GM21515 (cell line): ENCODE data around the gene GPHA2.

Experiments
- ATAC-seq: cut with Tn5 transposase; IDR thresholded peaks from one replicate; pipeline ENCODE4 v1.9.1; 2021; ENCODE audit not compliant: unreplicated experiment

Gene GPHA2

GRCh38 chr11:64931290-64931689 is 4.4 kb downstream of the GPHA2 start:
- ATAC-seq = no peak

GRCh38 chr11:64930340-64930739 is 5.4 kb downstream of the GPHA2 start:
- ATAC-seq = no peak

- ATAC-seq = no peak
These were observed 6.1 kb downstream of the GPHA2 start for GRCh38 chr11:64929625-64930024.

DNA sequence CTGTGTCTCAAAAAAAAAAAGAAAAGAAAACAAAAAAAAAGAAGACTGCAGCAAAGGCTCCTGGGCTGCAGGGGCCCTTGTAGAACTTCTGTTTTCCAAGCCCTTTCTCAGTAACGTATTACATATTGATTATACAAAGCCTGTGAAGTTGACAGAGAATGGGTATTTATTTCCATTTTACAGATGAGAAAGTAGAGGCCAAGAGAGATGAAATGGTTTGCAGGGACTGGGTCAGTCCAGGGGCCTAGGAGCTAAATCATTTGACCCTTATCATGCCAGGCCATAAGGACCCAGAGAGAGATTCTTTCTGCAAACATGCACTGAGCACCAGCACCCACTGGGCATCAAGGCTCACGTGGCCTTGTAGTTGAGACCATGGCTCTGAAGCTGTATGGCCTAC is 6.7 kb downstream of the GPHA2 start:
- no peak for ATAC-seq

DNA sequence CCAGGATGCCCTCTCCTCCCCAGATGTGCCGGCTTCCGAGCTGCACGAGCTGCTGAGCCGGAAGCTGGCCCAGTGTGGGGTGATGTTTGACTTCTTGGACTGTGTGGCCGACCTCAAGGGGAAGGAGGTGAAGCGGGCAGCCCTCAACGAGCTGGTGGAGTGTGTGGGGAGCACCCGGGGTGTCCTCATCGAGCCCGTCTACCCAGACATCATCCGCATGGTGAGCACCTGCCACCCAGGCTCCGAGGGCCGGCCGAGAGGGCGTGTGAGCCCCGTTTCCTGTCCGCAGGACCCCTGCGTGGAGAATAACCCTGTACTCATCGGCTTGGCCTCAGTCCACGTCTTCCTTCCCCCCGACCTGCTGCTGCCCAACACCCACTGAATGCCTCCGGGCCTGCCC is 9.0 kb downstream of the GPHA2 start:
- ATAC-seq = no peak

GRCh38 chr11:64925536-64926436 is 9.9 kb downstream of the GPHA2 start:
- ATAC-seq = no peak

DNA sequence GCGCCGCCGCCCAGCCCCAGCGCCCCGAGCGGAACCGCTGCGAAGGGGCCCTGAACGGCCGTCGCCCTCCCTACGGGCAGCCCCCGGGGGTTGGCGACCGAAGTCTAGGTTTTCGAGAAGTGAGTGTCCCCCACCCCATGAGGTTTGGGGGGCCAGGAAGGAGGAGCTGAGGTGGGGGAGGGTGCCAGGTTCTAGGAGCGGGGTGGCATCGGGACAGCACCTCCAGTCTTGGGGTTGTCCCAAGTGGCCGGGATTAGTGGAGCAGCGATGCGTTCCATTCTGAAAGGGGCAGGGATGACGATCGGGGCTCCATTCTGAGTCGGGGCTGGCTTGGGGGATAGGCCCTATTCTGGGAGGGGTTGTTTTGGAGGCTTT is 10.8 kb downstream of the GPHA2 start:
- peak; percentile 5 for ATAC-seq

DNA sequence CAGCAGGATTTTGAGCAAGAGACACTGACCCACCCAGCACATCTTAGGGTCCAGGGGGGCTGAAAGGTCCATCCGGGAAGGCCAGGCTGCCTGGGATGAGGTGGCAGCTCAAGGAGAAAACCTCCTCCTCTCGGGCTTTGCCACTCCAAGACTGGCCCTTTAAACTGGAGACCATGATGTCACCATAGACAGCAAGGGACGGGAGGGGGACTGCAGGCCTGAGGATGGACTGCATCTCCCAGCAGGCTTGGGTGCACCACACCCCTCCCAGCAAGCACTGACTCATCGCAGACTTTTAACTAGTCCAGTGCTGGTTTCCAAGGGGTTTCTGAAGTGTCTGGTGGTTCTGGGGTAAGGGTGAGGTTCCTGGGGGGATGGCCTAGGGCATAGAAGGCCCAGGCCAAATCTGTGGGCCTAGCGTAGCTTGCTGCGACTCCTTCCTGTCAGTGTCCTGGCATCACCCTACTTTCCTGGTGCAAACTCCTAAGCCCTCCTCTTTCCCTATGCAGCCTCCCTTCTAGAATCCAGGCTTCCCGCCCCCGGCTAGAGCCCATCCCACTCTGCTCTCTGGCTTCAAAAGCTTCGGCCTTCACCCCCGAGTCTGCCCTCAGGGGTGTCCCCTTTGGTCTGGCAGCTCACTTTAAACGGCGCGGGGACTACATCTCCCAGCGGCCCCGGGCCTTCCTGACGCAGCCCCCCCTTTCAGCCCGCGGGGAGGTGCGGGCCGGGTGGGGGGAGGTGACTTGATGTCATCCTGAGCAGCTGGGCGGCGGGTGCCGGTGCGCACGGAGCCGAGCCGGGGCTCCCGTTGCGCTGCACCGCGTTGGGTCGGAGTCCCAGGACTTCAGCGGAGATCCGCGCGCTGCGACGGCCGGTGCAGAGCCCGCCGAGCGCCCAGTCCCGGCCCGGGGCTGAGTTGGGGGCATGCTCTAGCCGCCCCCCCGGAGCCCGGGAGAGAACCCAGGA is 11.5 kb downstream of the GPHA2 start, which contains the start of gene PPP2R5B:
Gene PPP2R5B, plus strand, starts transcription at position 746 of the 966 bp plus-strand sequence. CDS start 1,046 bp downstream, outside the sequence.
- ATAC-seq = peak; percentile 76

DNA sequence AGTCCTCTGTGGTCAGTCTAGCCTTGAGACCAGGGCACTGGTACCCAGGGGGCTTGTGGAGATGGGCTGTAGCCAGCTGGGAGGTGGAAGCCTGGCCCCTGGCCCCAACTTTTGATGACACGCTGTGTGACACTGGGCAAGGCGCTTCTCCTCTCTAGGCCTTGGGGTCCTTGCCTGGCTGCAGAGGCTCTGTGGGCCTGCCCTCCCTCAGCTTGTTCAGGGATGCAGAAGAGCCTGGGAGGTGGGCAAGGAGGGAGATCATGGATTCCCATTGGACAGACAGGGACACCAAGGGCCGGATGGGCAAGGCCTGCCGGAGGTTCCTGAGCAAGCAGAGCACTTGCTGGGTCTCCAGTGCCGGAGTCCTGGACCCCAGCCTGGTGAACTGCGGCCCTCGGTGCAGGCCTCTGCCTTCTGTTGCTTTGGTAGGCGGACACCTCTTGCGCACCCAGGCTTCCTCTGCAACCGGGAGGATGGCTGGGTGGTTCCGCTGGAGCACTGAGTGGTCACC is 12.5 kb downstream of the GPHA2 start:
- no peak for ATAC-seq

DNA sequence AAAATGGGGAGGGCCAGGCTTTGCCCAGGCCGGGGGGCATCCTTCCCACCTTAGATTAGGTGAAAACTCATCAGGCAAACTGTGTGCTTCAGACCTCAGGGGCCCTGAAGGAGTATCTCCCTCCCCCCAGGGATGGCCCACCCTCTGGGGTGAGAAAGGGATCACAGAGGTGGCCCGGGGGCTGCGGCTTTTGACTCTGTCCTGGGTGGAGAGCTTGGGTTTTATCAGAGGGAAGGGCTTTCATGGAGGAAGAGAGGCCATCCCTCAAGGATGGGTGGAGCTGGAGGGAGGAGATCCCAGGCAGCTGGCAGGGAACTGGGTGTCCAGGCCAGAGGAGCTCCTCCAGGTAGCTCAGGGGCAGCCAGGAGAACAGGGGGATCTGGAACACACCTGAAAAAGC is 14.3 kb downstream of the GPHA2 start:
- no peak for ATAC-seq

DNA sequence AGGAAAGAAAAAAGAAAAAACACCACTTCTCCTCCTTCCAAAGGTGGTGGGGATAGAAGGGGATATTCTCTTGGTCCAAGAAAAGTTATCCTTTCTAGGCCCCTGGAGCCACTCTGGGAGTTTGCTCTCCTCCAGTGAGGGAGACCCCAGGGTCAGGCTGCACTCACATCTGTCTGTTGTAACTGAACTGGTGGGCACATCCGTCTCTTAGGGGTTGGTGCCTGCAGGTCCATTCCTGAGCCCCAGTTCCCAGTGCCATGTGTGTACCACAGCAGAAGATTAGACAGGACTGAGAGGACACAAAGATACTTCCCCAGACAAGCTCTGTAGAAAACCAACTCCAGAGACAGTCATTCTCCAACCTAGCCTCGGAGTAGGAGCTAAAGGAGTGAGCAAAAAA is 15.6 kb downstream of the GPHA2 start:
- no peak for ATAC-seq

DNA sequence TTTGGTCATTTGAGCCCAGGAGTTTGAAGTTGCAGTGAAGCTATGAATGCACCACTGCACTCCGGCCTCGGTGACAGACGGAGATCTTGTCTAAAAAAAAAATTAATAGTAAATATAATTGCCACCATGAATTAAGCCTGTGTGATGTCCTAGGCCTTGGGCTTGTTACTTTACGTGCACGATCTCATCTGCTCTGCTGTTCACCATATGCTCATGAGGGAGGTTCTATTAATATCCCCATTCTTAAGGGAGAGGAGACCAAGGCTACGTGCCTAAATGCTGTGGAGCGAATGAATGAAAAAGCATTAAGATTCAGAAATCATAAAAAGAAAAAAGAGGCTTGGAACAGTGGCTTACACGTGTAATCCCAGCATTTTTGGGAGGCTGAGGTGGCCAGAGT is 16.1 kb downstream of the GPHA2 start:
- ATAC-seq = no peak

DNA sequence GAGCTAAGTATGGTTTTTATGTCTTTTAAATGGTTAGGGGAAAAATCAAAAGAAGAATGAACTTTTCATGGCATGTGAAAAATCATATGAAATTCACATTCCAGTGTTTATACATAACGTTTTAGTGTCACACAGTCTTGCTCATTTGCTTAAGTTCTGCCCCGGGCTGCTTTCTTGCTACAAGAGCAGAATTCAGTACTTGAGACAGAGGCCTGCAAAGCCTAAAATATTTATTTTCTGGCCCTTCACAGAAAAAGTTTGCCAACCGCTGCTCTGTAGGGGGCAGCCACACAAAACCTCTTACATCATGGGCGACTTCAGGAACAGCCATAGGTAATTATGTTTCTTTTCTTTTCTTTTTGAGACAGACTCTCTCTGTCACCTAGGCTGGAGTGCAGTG is 17.7 kb downstream of the GPHA2 start:
- ATAC-seq = no peak

- ATAC-seq = no peak
These were observed 18.1 kb downstream of the GPHA2 start for GRCh38 chr11:64917663-64917995.

DNA sequence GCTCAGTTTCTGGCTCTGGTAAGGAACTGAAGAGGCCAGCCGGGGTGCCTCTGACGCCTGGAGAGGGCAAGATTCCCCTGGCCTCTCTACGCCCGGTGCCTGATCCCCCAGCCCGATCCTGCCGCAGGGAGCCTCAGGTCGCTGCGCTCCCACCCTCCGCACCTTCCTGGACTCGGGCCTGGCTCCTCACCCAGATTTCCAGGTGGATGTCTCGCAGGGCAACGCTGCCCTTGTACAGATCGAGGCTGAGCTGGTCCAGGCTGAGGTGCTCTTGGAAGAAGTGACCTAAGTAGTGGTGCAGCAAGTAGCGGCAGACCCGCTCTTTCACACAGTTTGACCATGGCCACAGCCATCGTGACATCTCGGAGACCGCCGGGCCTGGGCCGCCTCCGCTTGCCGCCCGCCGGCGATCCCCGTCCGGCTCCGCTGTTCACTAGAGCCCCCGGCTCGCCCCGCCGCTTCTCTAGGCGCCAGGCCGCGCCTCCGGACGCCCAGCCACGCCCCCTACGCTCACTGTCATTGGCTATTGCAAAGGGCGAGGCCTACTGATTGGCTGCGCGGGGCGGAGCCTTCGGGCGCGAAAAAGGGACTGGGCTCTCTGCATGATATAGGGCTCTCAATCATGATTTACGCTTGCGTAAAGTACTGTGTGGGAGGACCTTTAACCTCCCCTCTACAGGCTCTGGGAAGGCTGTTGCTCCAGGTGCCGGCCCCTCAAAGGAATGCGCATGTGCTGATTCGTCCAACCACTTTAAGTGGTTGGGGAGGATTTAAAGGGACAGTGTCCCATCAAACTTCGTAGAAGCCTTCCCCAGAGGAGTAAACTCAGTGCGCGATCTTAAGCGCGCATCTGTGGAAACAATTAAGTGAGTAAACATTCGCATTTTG is 18.7 kb downstream of the GPHA2 start, which contains the start of gene ATG2A:
Gene ATG2A, minus strand, starts transcription at position 435 of the 888 bp plus-strand sequence. Its CDS starts 74 bp downstream, at position 361.
- peak; percentile 87 for ATAC-seq

DNA sequence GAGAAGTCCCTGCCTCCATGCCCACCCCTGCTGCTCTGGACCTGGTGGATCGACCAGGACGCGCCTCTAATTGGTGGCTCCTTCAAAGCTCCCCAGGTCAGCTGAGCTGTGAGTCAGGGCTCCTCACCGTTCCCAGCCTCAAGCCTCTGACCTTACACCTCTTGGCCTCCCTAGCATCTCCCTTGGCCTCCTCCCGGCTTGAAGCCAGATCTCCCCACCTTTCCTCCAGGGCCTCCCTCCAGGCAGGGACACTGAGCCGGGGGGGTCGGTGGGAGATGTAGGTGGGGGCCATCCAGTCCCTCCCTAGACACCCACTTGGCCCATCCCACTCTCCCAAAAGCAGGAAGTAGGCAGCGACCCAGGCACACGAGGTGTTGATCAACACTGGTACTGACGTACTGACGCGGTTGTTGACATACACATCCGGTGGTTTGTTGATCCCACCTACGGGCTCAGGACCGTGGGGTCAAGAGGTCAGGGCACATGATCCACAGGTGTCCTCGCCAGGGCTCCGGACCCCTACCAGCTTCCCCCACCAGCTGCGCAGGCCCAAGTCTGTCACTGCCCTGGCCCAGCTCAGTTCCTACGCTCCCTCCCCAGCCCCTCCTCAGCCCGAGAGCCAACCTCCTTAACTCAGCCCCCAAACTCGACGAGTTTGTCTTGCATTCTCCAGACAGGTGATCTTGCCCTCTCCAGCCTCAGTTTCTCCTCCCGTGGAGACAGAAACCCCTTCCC is 19.5 kb downstream of the GPHA2 start:
- ATAC-seq = peak; percentile 11

- ATAC-seq = no peak
These were observed 20.3 kb downstream of the GPHA2 start for GRCh38 chr11:64915376-64915887.

- no peak for ATAC-seq
These were observed 21.6 kb downstream of the GPHA2 start for GRCh38 chr11:64914123-64914522.

- ATAC-seq = no peak
These were observed 22.4 kb downstream of the GPHA2 start for GRCh38 chr11:64913171-64913727.
